DMS79 (cell line): ENCODE data around the gene RBM33.

Experiments
- DNase-seq: peaks from one replicate; lab custom pipeline; 2025; lab: John Stamatoyannopoulos, UW

The RBM33 gene

DNA sequence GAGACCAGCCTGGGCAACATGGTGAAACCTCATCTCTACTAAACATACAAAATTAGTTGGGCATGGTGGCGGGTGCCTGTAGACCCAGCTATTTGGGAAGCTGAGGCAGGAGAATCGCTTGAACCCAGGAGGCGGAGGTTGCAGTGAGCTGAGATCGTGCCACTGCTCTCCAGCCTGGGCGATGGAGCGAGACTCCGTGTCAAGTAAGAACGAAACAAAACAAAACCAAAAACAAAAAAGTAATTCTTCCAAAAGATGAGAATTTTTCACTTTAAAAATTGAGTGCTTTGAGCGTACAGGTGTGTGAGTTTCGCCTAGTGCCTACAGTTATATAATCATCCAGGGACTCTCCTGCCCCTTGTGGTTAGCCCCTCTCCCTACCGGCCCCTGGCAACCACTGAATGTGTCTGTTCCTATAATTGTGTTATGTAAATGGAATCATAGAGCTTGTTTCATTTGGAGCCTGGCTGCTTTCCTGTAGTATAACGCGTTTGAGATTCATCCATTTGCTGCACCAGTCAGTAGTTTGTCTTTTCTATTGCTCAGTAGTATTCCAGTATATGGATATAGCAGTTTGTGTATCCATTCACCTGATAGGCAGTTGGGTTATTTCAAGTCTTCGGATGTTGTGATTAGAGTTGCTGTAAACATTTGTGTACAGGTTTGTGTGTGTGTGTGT lies 80.0 kb downstream of the RBM33 start:
- DNase-seq, result no peak

DNA sequence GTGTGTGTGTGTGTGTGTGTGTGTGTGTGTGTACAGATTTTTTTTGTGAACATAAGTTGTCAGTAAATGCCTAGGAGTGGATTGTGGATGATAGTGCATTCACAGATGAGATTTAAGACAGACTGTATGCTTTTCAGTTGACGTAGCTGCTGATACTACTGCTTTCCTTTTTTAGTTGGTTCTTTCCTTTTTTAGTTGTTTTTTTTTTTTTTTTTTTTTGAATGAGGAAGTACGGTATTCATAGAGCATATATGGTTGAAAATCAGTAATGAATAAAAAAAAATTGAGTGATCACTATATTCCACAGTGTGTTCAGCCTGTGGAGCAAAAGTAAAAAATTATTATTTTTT lies 80.5 kb downstream of the RBM33 start:
- DNase-seq, result no peak

DNA sequence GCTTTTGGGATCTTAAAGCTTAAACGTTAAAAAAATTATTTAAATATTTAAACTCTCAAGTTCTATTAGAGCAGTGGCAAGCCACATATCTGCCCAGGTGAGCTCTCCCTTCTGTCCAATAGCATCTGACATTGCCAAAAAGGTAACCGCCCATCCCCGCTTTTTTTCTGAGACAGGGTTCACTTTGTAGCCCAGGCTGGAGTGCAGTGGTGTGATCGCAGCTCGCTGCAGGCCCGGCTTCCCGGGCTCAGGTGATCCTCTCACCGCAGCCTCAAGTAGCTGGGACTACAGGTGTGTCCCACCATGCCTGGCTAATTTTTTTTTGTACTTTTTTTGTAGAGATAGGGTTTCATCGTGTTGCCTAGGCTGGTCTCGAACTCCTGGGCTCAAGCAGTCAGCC lies 83.2 kb downstream of the RBM33 start:
- DNase-seq, result no peak

- no peak for DNase-seq
Observed at GRCh38 chr7:155728116-155728515, 83.7 kb downstream of the RBM33 start.

DNA sequence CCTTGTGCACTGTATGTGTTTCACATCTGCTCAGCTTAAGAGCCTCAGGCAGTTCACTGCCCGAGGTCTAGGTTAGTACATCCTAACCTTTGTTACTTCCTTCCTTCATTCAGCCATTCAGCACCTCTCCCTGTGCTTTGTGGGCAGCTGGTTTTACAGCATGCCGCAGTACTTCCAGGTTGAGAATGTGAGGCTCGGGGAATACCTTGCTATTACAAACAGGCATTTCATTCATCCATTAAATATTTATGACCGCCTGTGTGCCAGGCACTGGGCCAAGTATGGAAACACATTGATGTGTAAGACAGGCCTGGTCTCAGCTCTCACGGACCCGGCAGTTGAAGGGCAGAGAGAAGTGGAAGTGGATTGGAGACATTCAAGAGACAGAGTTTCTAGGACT lies 85.4 kb downstream of the RBM33 start:
- no peak for DNase-seq

DNA sequence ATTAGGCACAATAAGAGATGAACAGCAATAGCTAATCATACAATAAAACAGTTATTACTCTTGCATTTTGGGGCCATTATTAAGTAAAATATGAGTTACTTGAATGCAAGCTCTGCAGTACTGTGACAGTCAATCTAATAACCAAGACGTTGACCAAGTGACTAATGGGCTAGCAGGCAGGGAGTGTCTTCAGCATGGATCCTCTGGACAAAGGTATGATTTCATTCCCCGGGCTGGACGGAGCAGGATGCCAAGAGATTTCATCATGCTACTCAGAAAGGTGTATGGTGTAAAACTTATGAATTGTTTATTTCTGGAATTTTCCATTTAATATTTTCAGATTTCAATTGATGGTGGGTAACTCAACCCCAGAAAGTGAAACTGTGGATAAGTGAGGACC lies 86.9 kb downstream of the RBM33 start:
- DNase-seq, result no peak

DNA sequence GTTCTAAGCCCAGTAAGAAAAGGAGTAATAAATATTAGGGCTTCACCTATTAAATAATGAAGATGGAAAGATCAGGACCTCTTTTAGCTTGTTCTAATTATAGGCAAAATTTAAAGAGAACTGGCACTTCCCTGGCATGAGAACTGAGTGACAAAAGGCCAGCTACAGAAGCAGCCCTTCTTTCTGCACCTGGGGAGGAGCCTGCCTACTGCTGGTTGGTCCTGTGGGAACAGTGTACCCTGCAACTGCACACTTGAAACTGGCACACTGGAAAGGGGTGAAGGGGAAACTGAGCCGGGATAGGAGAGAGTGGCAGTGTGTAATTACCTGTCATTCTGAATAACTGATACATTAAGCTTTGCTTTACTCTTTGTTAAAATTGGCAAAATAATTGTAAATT lies 87.4 kb downstream of the RBM33 start:
- DNase-seq, result no peak

DNA sequence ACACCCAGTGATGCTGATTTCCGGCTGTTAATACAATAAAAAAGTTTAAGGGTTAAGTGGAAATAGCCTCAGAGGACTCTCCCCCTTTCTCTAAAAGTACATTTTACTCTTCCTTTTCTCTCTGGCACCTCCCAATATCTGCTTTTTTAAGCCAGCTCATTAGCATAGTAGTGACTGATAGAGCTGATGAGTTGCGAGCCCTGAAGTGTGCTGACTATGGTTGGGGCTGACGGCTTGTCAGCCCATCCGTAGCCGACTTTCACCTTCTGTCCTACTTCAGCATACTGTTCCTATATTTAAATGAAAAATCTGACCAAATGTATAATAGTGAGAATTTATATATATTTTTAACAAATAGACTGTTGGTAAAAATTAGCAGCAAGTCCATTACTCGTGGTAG lies 87.8 kb downstream of the RBM33 start:
- no peak for DNase-seq

GRCh38 chr7:155733582-155734444 lies 89.4 kb downstream of the RBM33 start:
- no peak for DNase-seq

DNA sequence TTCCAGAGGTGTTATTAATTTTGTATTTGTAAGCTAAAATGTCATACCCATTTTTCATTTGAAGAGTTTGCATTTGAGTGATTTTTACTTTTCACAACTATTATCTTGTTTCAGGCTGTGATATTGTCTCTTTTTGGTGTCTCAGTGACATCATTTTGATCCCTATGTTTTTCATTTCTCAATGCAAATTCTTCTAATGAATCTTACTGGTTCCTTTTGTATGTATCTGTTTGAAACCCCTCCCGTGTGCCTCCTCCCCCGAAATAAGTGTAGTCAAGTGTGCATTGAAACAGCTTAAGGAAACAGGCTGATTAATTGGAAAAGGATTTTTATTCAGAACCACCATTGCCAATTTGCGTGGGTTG lies 90.0 kb downstream of the RBM33 start:
- no peak for DNase-seq

DNA sequence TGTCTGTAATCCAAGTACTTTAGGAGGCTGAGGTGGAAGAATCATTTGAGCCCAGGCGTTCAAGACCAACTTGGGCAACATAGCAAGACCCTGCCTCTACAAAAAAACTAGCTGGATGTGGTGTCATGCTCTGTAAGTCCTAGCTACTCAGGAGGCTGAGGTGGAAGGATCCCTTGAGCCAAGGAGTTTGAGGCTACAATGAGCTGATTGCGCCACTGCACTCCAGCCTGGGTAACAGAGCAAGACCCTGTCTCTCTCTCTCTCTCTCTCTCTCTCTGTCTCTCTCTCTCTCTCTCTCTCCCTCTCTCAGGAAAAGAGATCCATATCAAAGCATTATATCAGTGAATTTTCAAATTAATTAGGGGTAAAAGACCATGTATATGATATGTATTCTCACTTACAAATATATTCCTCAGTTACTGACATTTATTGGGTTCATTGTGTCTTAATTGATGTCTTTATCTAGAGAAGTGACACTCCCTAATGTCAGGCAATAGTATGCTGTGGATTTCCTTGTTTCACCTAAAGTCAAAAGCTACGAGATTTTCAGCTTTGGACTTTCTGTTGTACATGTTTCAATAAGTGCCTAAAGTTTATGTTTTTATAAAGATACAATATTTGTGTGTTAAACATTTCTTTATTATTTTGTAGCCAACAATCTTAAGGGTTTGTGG lies 91.1 kb downstream of the RBM33 start:
- DNase-seq, result no peak

- no peak for DNase-seq
Observed at GRCh38 chr7:155737590-155737989, 93.1 kb downstream of the RBM33 start.

DNA sequence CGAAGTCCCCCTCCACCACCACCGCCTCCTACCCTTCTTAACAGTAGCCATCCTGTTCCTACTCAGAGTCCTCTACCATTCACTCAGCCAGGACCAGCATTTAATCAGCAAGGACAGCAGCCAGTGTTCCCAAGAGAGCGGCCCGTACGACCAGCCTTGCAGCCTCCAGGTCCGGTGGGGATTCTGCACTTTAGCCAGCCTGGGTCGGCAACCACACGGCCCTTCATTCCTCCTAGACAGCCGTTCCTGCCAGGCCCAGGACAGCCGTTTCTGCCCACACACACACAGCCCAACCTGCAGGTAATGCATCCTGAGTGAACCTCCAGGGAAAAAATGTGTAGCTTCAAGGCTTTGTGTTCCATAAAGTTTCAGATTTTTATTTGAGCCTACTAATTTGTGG lies 93.6 kb downstream of the RBM33 start:
- no peak for DNase-seq

- no peak for DNase-seq
Observed at GRCh38 chr7:155738652-155739537, 94.4 kb downstream of the RBM33 start.

DNA sequence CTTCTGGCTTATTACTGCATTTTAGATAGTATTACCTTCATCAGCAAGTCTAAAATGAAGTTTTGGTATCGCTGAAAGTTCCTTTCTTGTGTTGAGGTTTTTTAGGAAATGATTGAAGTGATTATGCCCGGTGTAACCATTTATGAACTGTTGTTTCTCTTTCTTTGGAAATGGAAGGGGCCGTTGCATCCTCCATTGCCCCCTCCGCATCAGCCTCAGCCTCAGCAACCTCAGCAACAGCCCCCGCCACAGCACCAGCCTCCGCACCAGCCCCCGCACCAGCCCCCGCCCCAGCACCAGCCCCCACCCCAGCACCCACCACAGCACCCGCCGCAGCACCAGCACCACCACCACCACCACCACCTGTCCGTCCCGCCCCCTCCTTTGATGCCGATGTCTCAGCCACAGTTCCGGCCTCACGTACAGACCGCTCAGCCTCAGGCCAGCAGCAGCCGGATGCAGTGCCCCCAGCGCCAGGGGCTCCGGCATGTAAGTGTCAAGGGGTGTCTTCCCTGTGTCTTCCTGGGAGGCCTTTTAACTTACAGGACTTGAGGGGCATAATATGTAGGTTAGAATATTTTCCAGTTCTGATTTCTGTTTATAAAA lies 95.2 kb downstream of the RBM33 start:
- DNase-seq, result no peak

GRCh38 chr7:155741082-155741481 lies 96.6 kb downstream of the RBM33 start:
- no peak for DNase-seq

- no peak for DNase-seq
Observed at GRCh38 chr7:155741805-155742204, 97.3 kb downstream of the RBM33 start.

DNA sequence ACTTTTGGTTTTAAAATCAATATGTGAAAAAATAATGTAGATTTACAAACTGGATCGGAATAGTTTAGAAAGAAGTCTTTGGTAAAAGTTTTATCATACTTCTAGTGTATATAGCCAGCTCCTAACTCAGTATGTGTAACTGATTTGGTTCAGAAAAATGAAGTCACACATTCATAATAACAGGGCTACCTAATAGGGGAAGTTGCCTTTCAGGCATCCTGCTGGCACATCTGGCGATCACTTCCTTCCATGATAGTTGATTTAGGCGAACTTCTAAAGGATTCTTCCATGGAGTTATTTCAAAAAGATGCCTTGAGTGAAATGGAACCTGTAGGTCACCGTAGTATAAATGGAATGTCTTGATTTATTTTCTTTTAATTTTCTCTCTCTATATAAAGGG lies 98.7 kb downstream of the RBM33 start:
- DNase-seq, result no peak

DNA sequence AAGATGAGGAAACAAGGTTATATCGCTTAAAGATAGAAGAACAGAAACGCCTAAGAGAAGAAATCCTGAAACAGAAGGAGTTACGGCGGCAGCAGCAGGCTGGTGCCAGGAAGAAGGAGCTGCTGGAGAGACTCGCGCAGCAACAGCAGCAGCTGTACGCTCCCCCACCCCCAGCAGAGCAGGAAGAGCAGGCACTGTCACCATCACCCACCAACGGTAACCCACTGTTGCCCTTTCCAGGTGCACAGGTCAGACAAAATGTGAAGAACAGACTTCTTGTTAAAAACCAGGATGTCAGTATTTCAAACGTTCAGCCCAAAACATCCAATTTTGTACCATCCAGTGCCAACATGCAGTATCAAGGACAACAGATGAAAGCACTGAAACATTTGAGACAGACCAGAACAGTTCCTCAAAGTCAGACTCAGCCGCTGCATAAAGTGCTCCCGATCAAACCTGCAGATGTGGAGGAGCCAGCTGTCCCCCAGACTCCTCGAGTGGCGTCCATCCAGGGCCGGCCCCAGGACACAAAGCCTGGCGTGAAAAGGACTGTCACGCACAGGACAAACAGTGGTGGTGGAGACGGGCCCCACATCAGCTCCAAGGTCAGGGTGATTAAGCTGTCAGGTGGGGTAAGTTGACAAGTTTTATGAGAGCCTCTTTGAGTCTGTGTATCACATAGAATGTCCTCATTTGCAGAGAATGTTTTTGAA lies 100.7 kb downstream of the RBM33 start:
- DNase-seq, result no peak

- DNase-seq, result no peak
Observed at GRCh38 chr7:155745737-155746136, 101.3 kb downstream of the RBM33 start.

- no peak for DNase-seq
Observed at GRCh38 chr7:155746188-155746587, 101.7 kb downstream of the RBM33 start.
